HG02763 (cell line): Measurements from ENCODE around the gene FLT3.
"Not testable (repeated sequence)": the region's sequence is repeated elsewhere in the genome, so short reads cannot be mapped to it uniquely, and the experiment has no call there.

ENCODE experiments used
- ATAC-seq: cut with Tn5 transposase; IDR thresholded peaks from one replicate; pipeline ENCODE4 v1.9.1; 2021; ENCODE audit warnings: mild to moderate bottlenecking, moderate library complexity; ENCODE audit not compliant: unreplicated experiment

Gene FLT3

GRCh38 chr13:28005016-28005415 lies 95.4 kb downstream of the FLT3 start:
- ATAC-seq = not testable (repeated sequence)

- ATAC-seq = no peak
These were observed 97.3 kb downstream of the FLT3 start for GRCh38 chr13:28002886-28003698.

- no peak for ATAC-seq
These were observed 98.4 kb downstream of the FLT3 start for GRCh38 chr13:28001837-28002473.

- ATAC-seq = no peak
These were observed 99.3 kb downstream of the FLT3 start for GRCh38 chr13:28001049-28001448.

GRCh38 chr13:28000567-28000966 lies 99.8 kb downstream of the FLT3 start:
- ATAC-seq = no peak

GRCh38 chr13:27997904-27998522 lies 102.4 kb downstream of the FLT3 start:
- no peak for ATAC-seq

GRCh38 chr13:27991881-27992280 lies 108.5 kb downstream of the FLT3 start:
- no peak for ATAC-seq

GRCh38 chr13:27988520-27988919 lies 111.9 kb downstream of the FLT3 start, which contains the start of gene URAD:
TSS of gene URAD (minus strand) at chr13:27988693. CDS start at chr13:27988637, 56 bp downstream.
- ATAC-seq = no peak

GRCh38 chr13:27985600-27985999 lies 114.8 kb downstream of the FLT3 start:
- no peak for ATAC-seq

- ATAC-seq = no peak
These were observed 118.0 kb downstream of the FLT3 start for GRCh38 chr13:27982361-27982760.

GRCh38 chr13:27981006-27981708 lies 119.2 kb downstream of the FLT3 start:
- no peak for ATAC-seq

- ATAC-seq = no peak
These were observed 119.9 kb downstream of the FLT3 start for GRCh38 chr13:27980280-27980998.

- no peak for ATAC-seq
These were observed 120.6 kb downstream of the FLT3 start for GRCh38 chr13:27979765-27980279.

- no peak for ATAC-seq
These were observed 121.3 kb downstream of the FLT3 start for GRCh38 chr13:27979001-27979643.

- no peak for ATAC-seq
These were observed 121.9 kb downstream of the FLT3 start for GRCh38 chr13:27978301-27978968.

GRCh38 chr13:27977476-27978300 lies 122.7 kb downstream of the FLT3 start:
- ATAC-seq = no peak

- no peak for ATAC-seq
These were observed 123.8 kb downstream of the FLT3 start for GRCh38 chr13:27976362-27977091.
